Muscle layer of duodenum (tissue), 2 donors: ENCODE measurements around the gene GRAMD1B.

Source experiments
- H3K27ac ChIP-seq: one replicate; pipeline ENCODE4 v1.7.0; 2013; ENCODE audit warnings: mild to moderate bottlenecking, low read length
- H3K27me3 ChIP-seq: one replicate; pipeline ENCODE4 v1.7.0; 2013; ENCODE audit warnings: low read depth, mild to moderate bottlenecking, control low read depth, low read length
- H3K36me3 ChIP-seq, 2 donors: one replicate each; pipeline ENCODE4 v1.7.0; 2013; ENCODE audit warnings: low read length in 2 of 2, control low read depth in 1 of 2, mild to moderate bottlenecking in 1 of 2; ENCODE audit not compliant: insufficient read depth in 2 of 2, control insufficient read depth in 1 of 2
- H3K4me1 ChIP-seq, 2 donors: one replicate each; pipeline ENCODE4 v1.7.0; 2013; ENCODE audit warnings: low read length in 2 of 2, mild to moderate bottlenecking in 2 of 2, control low read depth in 1 of 2, moderate library complexity in 1 of 2; ENCODE audit not compliant: insufficient read depth in 2 of 2, control insufficient read depth in 1 of 2
- H3K4me3 ChIP-seq, 2 donors: one replicate each; pipeline ENCODE4 v1.7.0; 2013; ENCODE audit warnings: low read length in 2 of 2, low read depth in 1 of 2, mild to moderate bottlenecking in 1 of 2
- H3K9me3 ChIP-seq, 2 donors: one replicate each; pipeline ENCODE4 v1.7.0; 2013; ENCODE audit warnings: low read length in 2 of 2, control low read depth in 1 of 2, mild to moderate bottlenecking in 1 of 2; ENCODE audit not compliant: control insufficient read depth in 1 of 2
- donor health status: healthy.

The GRAMD1B gene

GRCh38 chr11:123429913-123430720 lies at the start of gene GRAMD1B:
Gene GRAMD1B, plus strand, starts transcription at chr11:123430269. Its CDS starts 524 bp downstream, at chr11:123430793.
- Histone ChIP-seq H3K27ac (no peak within 1 kb of the TSS), H3K27me3 (no peaks in the 10 kb centered on the region), H3K4me3 (peak within 1 kb of the TSS; percentile 60 to 77), H3K36me3 (no peaks in the 10 kb centered on the region), H3K9me3 (no peaks in the 10 kb centered on the region), H3K4me1 (peaks cover 0 to 9% of the 10 kb centered on the region in 2 donors)

- Histone ChIP-seq H3K4me3 (no peak overlapping the region), H3K36me3 (no peaks in the 10 kb centered on the region), H3K9me3 (no peaks in the 10 kb centered on the region)
These were observed 48.9 kb upstream of the GRAMD1B start for GRCh38 chr11:123381149-123381548.

GRCh38 chr11:123381817-123382554 lies 48.1 kb upstream of the GRAMD1B start:
- no peaks in the 10 kb centered on the region for H3K27me3 ChIP-seq
- H3K4me1 ChIP-seq = no peaks in the 10 kb centered on the region
- no peaks in the 10 kb centered on the region for H3K9me3 ChIP-seq
- H3K27ac ChIP-seq = no peak overlapping the region
- H3K4me3 ChIP-seq = no peak overlapping the region
- H3K36me3 ChIP-seq = no peaks in the 10 kb centered on the region

More at GRCh38 chr11:123381149-123381548, 48.9 kb upstream of the GRAMD1B start:
- no peaks in the 10 kb centered on the region for H3K27me3 ChIP-seq
- no peak overlapping the region for H3K27ac ChIP-seq
- no peaks in the 10 kb centered on the region for H3K4me1 ChIP-seq

GRCh38 chr11:123382555-123383074 lies 47.5 kb upstream of the GRAMD1B start:
- Histone ChIP-seq H3K4me3 (no peak overlapping the region), H3K4me1 (no peaks in the 10 kb centered on the region), H3K27me3 (no peaks in the 10 kb centered on the region), H3K36me3 (no peaks in the 10 kb centered on the region), H3K27ac (no peak overlapping the region), H3K9me3 (no peaks in the 10 kb centered on the region)

GRCh38 chr11:123384116-123384515 lies 46.0 kb upstream of the GRAMD1B start:
- Histone ChIP-seq H3K4me3 (no peak overlapping the region), H3K27ac (no peak overlapping the region), H3K4me1 (no peaks in the 10 kb centered on the region), H3K9me3 (no peaks in the 10 kb centered on the region), H3K36me3 (no peaks in the 10 kb centered on the region), H3K27me3 (no peaks in the 10 kb centered on the region)

GRCh38 chr11:123386796-123387510 lies 43.1 kb upstream of the GRAMD1B start:
- Histone ChIP-seq H3K4me1 (no peaks in the 10 kb centered on the region), H3K27me3 (no peaks in the 10 kb centered on the region), H3K36me3 (no peaks in the 10 kb centered on the region), H3K4me3 (no peak overlapping the region), H3K9me3 (no peaks in the 10 kb centered on the region), H3K27ac (no peak overlapping the region)

- H3K4me1 ChIP-seq = no peaks in the 10 kb centered on the region
- no peaks in the 10 kb centered on the region for H3K9me3 ChIP-seq
- H3K36me3 ChIP-seq = no peaks in the 10 kb centered on the region
- no peak overlapping the region for H3K4me3 ChIP-seq
- no peaks in the 10 kb centered on the region for H3K27me3 ChIP-seq
- no peak overlapping the region for H3K27ac ChIP-seq
These were observed 41.4 kb upstream of the GRAMD1B start for GRCh38 chr11:123388640-123389039.

GRCh38 chr11:123390146-123390545 lies 39.9 kb upstream of the GRAMD1B start:
- Histone ChIP-seq H3K4me1 (no peaks in the 10 kb centered on the region), H3K27me3 (no peaks in the 10 kb centered on the region), H3K4me3 (no peak overlapping the region), H3K27ac (no peak overlapping the region), H3K36me3 (no peaks in the 10 kb centered on the region), H3K9me3 (no peaks in the 10 kb centered on the region)

GRCh38 chr11:123391646-123392348 lies 38.3 kb upstream of the GRAMD1B start:
- H3K36me3 ChIP-seq = no peaks in the 10 kb centered on the region
- no peak overlapping the region for H3K4me3 ChIP-seq
- no peaks in the 10 kb centered on the region for H3K9me3 ChIP-seq
- H3K4me1 ChIP-seq = no peaks in the 10 kb centered on the region
- no peak overlapping the region for H3K27ac ChIP-seq
- no peaks in the 10 kb centered on the region for H3K27me3 ChIP-seq

- Histone ChIP-seq H3K27me3 (no peaks in the 10 kb centered on the region), H3K9me3 (no peaks in the 10 kb centered on the region), H3K4me1 (no peaks in the 10 kb centered on the region)
These were observed 37.6 kb upstream of the GRAMD1B start for GRCh38 chr11:123392431-123392830.

More at GRCh38 chr11:123392431-123392830, 37.6 kb upstream of the GRAMD1B start:
- Histone ChIP-seq H3K27ac (no peak overlapping the region), H3K4me3 (no peak overlapping the region), H3K36me3 (no peaks in the 10 kb centered on the region)
